Suprapubic skin (tissue), 4 donors: Measurements from ENCODE around the gene PEX19.

Source experiments
- CTCF ChIP-seq, 2 donors: fragments of 200-600 bp in 1 of 2; fragments of 450-650 bp in 1 of 2; sonication (generic) in 1 of 2; IDR thresholded peaks; one replicate each; pipeline ENCODE4 v1.5.1; 2016 to 2019; ENCODE audit warnings: antibody characterized with exemption in 2 of 2, mild to moderate bottlenecking in 1 of 2, moderate library complexity in 1 of 2
- EP300 ChIP-seq: sonication (generic); formaldehyde crosslinking; IDR thresholded peaks from one replicate; pipeline ENCODE4 v1.6.1; 2017; ENCODE audit warnings: antibody characterized with exemption
- POLR2A ChIP-seq, 2 donors: fragments of 450-650 bp; IDR thresholded peaks; one replicate each; pipeline ENCODE4 v1.6.1; 2017; ENCODE audit warnings: antibody characterized with exemption in 2 of 2, mild to moderate bottlenecking in 2 of 2, moderate library complexity in 2 of 2
- POLR2AphosphoS5 ChIP-seq, 3 donors: sonication (generic); formaldehyde crosslinking; IDR thresholded peaks; one replicate each; pipeline ENCODE4 v1.6.1; 2017; ENCODE audit warnings: antibody characterized with exemption in 3 of 3

GRCh38 chr1:160261893-160262794, 22.8 kb downstream of the PEX19 start, which contains the start of gene DCAF8:
- TF ChIP-seq CTCF (IDR thresholded peaks at IDR 0.05) (no peak), EP300 (no peak), POLR2A (IDR thresholded peaks at IDR 0.05) (peak; percentile 85 to 98), POLR2AphosphoS5 (IDR thresholded peaks at IDR 0.05) (peak; percentile 91 to 93 (median 92))
